HG03457 (cell line): ENCODE data around the gene CORO2B.

ENCODE experiments used
- ATAC-seq: cut with Tn5 transposase; IDR thresholded peaks from one replicate; pipeline ENCODE4 v1.9.1; 2021; ENCODE audit warnings: moderate number of reproducible peaks; ENCODE audit not compliant: unreplicated experiment

The CORO2B gene, protein sequence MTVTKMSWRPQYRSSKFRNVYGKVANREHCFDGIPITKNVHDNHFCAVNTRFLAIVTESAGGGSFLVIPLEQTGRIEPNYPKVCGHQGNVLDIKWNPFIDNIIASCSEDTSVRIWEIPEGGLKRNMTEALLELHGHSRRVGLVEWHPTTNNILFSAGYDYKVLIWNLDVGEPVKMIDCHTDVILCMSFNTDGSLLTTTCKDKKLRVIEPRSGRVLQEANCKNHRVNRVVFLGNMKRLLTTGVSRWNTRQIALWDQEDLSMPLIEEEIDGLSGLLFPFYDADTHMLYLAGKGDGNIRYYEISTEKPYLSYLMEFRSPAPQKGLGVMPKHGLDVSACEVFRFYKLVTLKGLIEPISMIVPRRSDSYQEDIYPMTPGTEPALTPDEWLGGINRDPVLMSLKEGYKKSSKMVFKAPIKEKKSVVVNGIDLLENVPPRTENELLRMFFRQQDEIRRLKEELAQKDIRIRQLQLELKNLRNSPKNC

GRCh38 chr15:68578980-68579935, at the start of gene CORO2B:
CORO2B (plus strand) TSS chr15:68578993; CDS start chr15:68579263, 270 bp downstream.
- no peak for ATAC-seq

DNA sequence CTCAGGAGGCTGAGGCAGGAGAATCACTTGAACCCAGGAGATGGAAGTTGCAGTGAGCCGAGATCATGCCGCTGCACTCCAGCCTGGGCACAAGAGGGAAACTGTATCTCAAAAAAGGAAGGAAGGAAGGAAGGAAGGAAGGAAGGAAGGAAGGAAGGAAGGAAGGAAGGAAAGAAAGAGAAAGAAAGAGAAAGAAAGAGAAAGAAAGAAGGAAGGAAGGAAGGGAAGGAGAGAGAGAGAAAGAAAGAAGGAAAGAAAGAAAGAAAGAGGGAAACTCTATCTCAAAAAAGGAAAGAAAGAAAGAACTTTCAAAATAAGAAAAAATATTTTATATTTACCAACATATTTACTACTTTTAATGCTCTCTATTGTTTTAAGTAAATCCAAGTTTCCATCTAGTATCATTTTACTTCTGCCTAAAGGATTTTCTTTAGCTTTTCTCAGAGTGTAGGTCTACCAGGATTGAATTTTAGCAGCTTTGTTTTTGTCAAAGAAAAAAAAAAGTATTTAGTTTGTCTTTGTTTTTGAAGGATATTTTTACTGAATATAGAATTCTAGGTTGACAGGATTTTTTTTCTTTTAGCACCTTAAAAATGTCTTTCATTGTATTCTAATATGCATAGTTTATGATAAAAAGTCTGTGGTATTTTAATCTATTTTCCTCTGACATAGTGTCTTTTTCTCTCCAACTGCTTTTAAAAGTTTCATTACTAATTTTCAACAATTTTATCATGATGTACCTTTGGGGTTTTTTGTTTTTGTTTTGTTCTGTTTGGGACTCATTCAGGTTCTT, 47.2 kb upstream of the CORO2B start:
- no peak for ATAC-seq

DNA sequence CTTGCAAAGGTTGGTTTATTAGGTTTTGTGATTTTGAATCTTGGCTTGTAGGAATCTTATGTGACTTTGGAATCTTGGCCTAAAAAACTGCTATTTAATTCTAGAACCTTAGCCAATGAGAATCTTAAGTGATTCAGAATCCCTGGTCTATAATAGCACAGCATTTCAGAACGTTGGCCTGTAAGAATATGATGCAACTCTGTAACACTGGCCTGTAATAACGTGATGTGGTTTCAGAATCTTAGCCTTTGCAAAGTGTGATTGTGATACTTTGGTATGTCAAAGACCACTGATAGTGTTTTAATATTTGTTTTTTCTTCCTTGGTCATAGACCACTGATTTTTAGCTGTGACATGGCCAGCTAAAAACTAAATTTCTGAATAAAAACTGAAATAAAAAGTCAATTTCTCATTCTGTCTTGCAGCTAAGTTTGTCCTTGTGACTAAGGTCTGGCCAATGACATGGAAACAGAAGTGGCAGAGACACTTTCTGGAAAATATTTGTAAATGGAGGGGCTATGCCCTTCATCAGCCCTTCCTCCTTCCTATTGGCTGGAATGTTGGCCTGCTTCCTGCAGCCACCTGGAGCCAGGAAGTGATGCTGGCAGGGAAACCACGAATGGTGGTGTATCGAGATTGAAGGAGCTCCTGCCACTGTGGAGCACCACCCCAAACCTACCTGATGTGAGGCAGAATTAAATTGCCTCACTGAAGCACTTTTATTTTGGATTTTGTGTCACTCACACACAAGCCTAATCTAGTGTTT, 42.3 kb upstream of the CORO2B start:
- ATAC-seq: no peak

- ATAC-seq: no peak
These were observed 41.7 kb upstream of the CORO2B start for GRCh38 chr15:68537097-68537496.

- ATAC-seq: no peak
These were observed 41.3 kb upstream of the CORO2B start for GRCh38 chr15:68537506-68537905.

DNA sequence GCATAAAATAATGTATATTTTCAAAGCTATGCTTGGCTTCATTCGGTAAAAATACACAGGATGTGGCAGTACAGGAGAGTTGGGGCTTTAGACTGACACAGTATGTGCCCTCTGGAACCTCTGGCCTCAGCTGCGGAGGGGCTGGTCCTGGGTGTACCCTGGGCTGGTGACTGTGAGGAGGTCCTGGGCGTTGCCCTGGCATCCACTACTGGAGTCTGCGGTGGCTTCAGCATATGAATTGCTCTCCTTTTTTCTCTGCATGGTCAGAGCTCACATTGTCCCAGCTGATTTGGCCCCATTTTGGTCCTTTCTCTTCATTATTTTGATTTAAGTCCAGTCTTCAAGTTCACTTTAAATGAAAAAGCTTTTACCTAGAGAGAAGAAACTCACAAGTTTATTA, 40.5 kb upstream of the CORO2B start:
- no peak for ATAC-seq

GRCh38 chr15:68541743-68542142, 37.0 kb upstream of the CORO2B start:
- no peak for ATAC-seq

GRCh38 chr15:68542348-68542747, 36.4 kb upstream of the CORO2B start:
- no peak for ATAC-seq

- ATAC-seq: no peak
These were observed 36.0 kb upstream of the CORO2B start for GRCh38 chr15:68542771-68543164.

DNA sequence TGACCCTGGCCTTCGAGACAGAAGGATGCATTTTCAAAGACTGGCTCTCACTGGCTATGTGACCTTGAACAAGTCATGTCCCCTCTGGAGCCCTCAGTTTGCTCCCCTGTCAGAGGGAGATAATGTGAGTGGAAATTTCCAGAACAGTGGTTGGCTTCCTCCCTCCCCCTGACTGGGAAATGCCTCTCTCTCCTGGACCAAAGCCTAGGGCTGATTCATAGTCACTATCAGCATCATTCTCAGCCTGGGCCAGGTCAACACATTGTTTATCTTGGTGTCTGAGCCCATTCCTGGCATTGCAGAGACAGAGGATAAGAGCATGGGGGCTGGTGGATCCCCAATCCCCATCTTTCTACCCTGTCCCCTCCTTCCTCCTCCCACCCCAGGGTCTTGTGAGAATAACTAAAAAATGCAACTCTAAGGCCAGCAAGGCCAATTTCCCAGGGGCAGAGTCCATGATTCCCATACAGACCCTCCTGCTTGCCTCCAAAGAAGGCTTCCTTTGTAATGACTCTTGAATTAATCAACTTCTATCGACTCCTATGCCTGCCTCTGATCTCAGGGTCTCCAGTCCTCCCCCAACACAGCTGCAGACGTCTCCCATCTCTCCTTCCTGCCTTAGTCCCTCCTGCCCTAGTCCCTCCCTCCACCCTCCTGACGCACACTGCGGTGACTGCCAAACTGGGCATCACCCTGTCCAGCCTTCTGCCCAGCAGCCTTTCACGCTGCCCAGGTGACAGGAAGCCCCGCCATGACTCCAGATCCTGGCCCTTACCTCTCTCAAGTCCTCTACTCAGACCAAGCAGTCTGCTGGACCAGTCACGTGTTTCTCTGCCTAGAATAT, 35.4 kb upstream of the CORO2B start:
- no peak for ATAC-seq

- no peak for ATAC-seq
These were observed 32.5 kb upstream of the CORO2B start for GRCh38 chr15:68546318-68546717.

DNA sequence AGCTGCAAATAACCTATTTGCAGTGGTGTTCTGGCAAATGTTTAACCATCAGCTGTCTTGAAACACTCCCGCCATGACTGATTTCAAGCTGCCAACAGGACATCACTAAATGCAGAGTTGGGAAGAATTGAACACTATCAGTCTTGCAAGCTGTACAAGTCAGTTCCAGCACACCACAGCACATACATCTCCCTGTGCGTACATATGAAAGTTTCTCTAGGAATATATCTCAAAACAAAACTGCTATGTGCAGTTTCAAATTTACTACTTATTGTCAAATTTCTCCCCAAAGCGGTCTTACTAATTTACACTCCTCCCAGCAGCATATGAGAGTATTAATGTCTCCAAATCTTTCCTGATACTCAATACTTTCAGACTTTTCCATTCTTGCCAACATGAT, 30.4 kb upstream of the CORO2B start:
- ATAC-seq: no peak

DNA sequence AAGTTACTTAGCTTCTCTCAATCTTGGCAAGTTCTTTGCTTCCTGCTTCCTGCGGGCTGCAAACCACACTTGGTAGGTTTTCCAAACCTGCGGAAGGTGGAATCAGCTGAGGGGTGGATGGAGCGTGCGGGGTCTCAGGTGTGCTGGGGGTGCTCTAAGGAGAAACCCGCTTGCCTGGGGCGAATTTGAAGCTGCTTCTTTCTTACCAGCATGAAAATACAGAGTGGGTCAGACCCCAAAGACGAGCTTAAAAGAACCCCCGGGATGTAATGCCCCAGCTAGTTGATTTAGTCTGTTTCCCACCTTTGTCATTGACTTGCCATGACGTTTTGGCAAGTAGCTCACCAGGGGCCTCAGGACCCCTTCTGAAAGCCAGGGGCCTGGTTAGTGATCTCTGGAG, 28.8 kb upstream of the CORO2B start:
- no peak for ATAC-seq

- no peak for ATAC-seq
These were observed 28.1 kb upstream of the CORO2B start for GRCh38 chr15:68550498-68551295.

- no peak for ATAC-seq
These were observed 27.5 kb upstream of the CORO2B start for GRCh38 chr15:68551296-68551635.

GRCh38 chr15:68552344-68552743, 26.4 kb upstream of the CORO2B start:
- no peak for ATAC-seq

DNA sequence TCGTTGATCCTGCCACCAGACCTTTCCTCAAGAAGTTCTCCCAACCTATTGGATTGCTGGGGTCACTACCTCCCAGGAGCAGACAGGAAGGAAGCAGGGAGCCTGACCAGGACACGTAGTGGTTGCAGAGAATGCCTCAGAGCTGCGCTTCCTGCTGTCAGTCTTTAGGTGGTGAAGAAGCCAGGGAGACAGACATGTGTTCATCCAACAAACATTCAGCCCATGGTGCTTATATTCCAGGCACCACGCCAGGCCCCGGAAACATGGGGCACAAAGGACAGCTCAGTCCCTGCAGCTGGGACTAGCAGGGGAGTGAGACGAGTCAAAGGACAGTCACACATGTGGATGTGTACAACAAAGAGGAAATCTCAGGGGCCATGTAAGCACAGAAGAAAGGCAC, 26.0 kb upstream of the CORO2B start:
- no peak for ATAC-seq

- ATAC-seq: no peak
These were observed 25.3 kb upstream of the CORO2B start for GRCh38 chr15:68553314-68553993.
